ENCODE results near the gene RGS6. TPM values are rescaled to one million over a fixed set of nuclear protein-coding genes. Genes with fewer than 3 reads are reported as not detected.

The RGS6 gene
- total RNA-seq, 3 donors from 2014 or later = 3.4 to 9.2 (median 4.5) TPM

- no peak for DNase-seq (ENCODE audit: low spot score in 2 of 2)
- no peak overlapping the region for H3K27ac ChIP-seq
Measured at GRCh38 chr14:72169521-72169920, 237.3 kb downstream of the RGS6 start.

GRCh38 chr14:72172049-72172448 lies 239.8 kb downstream of the RGS6 start:
- Histone ChIP-seq H3K36me3 (no peaks in the 10 kb centered on the region), H3K9me3 (peaks cover 0 to 4% of the 10 kb centered on the region in 2 donors), H3K27me3 (peaks cover 0 to 3% of the 10 kb centered on the region in 2 donors), H3K4me3 (no peak overlapping the region), H3K4me1 (no peaks in the 10 kb centered on the region), H3K27ac (no peak overlapping the region)
- TF ChIP-seq POLR2A (IDR thresholded peaks at IDR 0.05) = no peak
- no peak for TF ChIP-seq POLR2AphosphoS5 (IDR thresholded peaks at IDR 0.05)
- no peak for TF ChIP-seq CTCF (IDR thresholded peaks at IDR 0.05)
- intact Hi-C loops (cut with DNase I; ENCODE audit: low total_unique reads) = no loop called here
- no peak for DNase-seq (ENCODE audit: low spot score in 2 of 2)

More at GRCh38 chr14:72169521-72169920, 237.3 kb downstream of the RGS6 start:
- Histone ChIP-seq H3K9me3 (peaks cover 0 to 4% of the 10 kb centered on the region in 2 donors), H3K36me3 (no peaks in the 10 kb centered on the region), H3K27me3 (no peaks in the 10 kb centered on the region), H3K4me3 (no peak overlapping the region), H3K4me1 (no peaks in the 10 kb centered on the region)
- intact Hi-C loops (cut with DNase I; ENCODE audit: low total_unique reads) = no loop called here
- TF ChIP-seq POLR2A (IDR thresholded peaks at IDR 0.05) (no peak), POLR2AphosphoS5 (IDR thresholded peaks at IDR 0.05) (no peak), CTCF (IDR thresholded peaks at IDR 0.05) (no peak)

- Histone ChIP-seq H3K36me3 (no peaks in the 10 kb centered on the region), H3K4me1 (no peaks in the 10 kb centered on the region), H3K27me3 (peaks cover 0 to 3% of the 10 kb centered on the region in 2 donors), H3K9me3 (no peaks in the 10 kb centered on the region), H3K27ac (no peak overlapping the region), H3K4me3 (no peak overlapping the region)
- intact Hi-C loops (cut with DNase I; ENCODE audit: low total_unique reads) = no loop called here
- TF ChIP-seq POLR2A (IDR thresholded peaks at IDR 0.05) (no peak), CTCF (IDR thresholded peaks at IDR 0.05) (no peak), POLR2AphosphoS5 (IDR thresholded peaks at IDR 0.05) (no peak)
- DNase-seq (ENCODE audit: low spot score in 2 of 2) = no peak
Measured at GRCh38 chr14:72172597-72172996, 240.4 kb downstream of the RGS6 start.

- no peaks in the 10 kb centered on the region for H3K36me3 ChIP-seq
- H3K27ac ChIP-seq = no peak overlapping the region
- intact Hi-C loops (cut with DNase I; ENCODE audit: low total_unique reads) = no loop called here
- H3K27me3 ChIP-seq = peaks cover 0 to 3% of the 10 kb centered on the region in 2 donors
- H3K4me3 ChIP-seq = no peak overlapping the region
- no peak for DNase-seq (ENCODE audit: low spot score in 2 of 2)
- TF ChIP-seq POLR2A (IDR thresholded peaks at IDR 0.05) (no peak), POLR2AphosphoS5 (IDR thresholded peaks at IDR 0.05) (no peak), CTCF (IDR thresholded peaks at IDR 0.05) (no peak)
- H3K9me3 ChIP-seq = no peaks in the 10 kb centered on the region
- no peaks in the 10 kb centered on the region for H3K4me1 ChIP-seq
Measured at GRCh38 chr14:72173038-72173720, 240.9 kb downstream of the RGS6 start.

GRCh38 chr14:72177251-72177650 lies 245.0 kb downstream of the RGS6 start:
- Histone ChIP-seq H3K9me3 (no peaks in the 10 kb centered on the region), H3K27me3 (peaks cover 0 to 3% of the 10 kb centered on the region in 2 donors), H3K36me3 (no peaks in the 10 kb centered on the region), H3K4me3 (no peak overlapping the region), H3K27ac (no peak overlapping the region), H3K4me1 (no peaks in the 10 kb centered on the region)
- TF ChIP-seq POLR2A (IDR thresholded peaks at IDR 0.05) (no peak), POLR2AphosphoS5 (IDR thresholded peaks at IDR 0.05) (no peak), CTCF (IDR thresholded peaks at IDR 0.05) (no peak)
- intact Hi-C loops (cut with DNase I; ENCODE audit: low total_unique reads) = no loop called here
- no peak for DNase-seq (ENCODE audit: low spot score in 2 of 2)

Measured in breast epithelium (tissue), 4 donors.